Stimulated activated CD8-positive, alpha-beta memory T cell treated with anti-CD3 and anti-CD28 coated beads, Interleukin-7, amount 100 ng/mL, for 48 hours (primary cell): Measurements from ENCODE around the gene ARRB1.

ENCODE experiments used
- DNase-seq, 2 donors: peaks; one replicate each; pipeline ENCODE4 v3.0.0-alpha.2; 2020; ENCODE audit warnings: low read depth in 1 of 2; ENCODE audit errors: extremely low read depth in 1 of 2

ARRB1 gene

GRCh38 chr11:75262961-75263852 is 88.3 kb downstream of the ARRB1 start:
- no peak for DNase-seq

- DNase-seq, result no peak
These were observed 89.0 kb downstream of the ARRB1 start for GRCh38 chr11:75262436-75262835.

GRCh38 chr11:75261902-75262361 is 89.5 kb downstream of the ARRB1 start:
- DNase-seq, result no peak

GRCh38 chr11:75260396-75261170 is 90.9 kb downstream of the ARRB1 start:
- no peak for DNase-seq

GRCh38 chr11:75254326-75254725 is 97.1 kb downstream of the ARRB1 start:
- no peak for DNase-seq

- no peak for DNase-seq
These were observed 101.8 kb downstream of the ARRB1 start for GRCh38 chr11:75249704-75250103.

GRCh38 chr11:75248924-75249256 is 102.6 kb downstream of the ARRB1 start:
- no peak for DNase-seq

GRCh38 chr11:75246671-75247350 is 104.7 kb downstream of the ARRB1 start:
- no peak for DNase-seq

GRCh38 chr11:75246006-75246670 is 105.3 kb downstream of the ARRB1 start:
- no peak for DNase-seq

GRCh38 chr11:75245356-75246005 is 106.0 kb downstream of the ARRB1 start:
- DNase-seq, result no peak

GRCh38 chr11:75244052-75244814 is 107.2 kb downstream of the ARRB1 start:
- DNase-seq, result no peak

GRCh38 chr11:75242722-75243600 is 108.5 kb downstream of the ARRB1 start:
- DNase-seq, result no peak

- DNase-seq, result no peak
These were observed 109.4 kb downstream of the ARRB1 start for GRCh38 chr11:75241906-75242644.

- DNase-seq, result peak; percentile 57 to 79
These were observed 110.2 kb downstream of the ARRB1 start for GRCh38 chr11:75241036-75241905.

GRCh38 chr11:75240311-75241035 is 111.0 kb downstream of the ARRB1 start, which contains the start of gene TPBGL:
TSS of gene TPBGL (plus strand) at chr11:75240774. CDS start at chr11:75241050, 276 bp downstream.
- no peak for DNase-seq
